SK-N-SH treated with all-trans-retinoic acid at 6 μM for 48 hours (cell line): ENCODE measurements around the gene CAMTA2.

Experiments used
- ATAC-seq: fragments of 200-7000 bp; cut with Tn5 transposase; 3 replicates; pipeline ENCODE4 v1.9.1; 2020; ENCODE audit warnings: mild to moderate bottlenecking, moderate library complexity
- ARNTL ChIP-seq: fragments of 450-650 bp; formaldehyde crosslinking; IDR thresholded peaks from 2 replicates; pipeline ENCODE4 v1.5.0; 2020; ENCODE audit warnings: low read depth, mild to moderate bottlenecking, moderate library complexity, borderline replicate concordance
- BACH2 ChIP-seq: fragments of 250-450 bp; sonication (Bioruptor Pico); IDR thresholded peaks from 2 replicates; pipeline ENCODE4 v1.9.0; 2021; ENCODE audit warnings: mild to moderate bottlenecking, borderline replicate concordance
- CSDC2 ChIP-seq: fragments of 250-450 bp; sonication (Bioruptor Pico); IDR thresholded peaks from 2 replicates; pipeline ENCODE4 v1.5.0; 2020; ENCODE audit warnings: mild to moderate bottlenecking, moderate library complexity
- ESRRG ChIP-seq: fragments of 250-450 bp; sonication (Bioruptor Pico); IDR thresholded peaks from 2 replicates; pipeline ENCODE4 v1.6.1; 2021; ENCODE audit warnings: mild to moderate bottlenecking
- PATZ1 ChIP-seq: fragments of 250-450 bp; sonication (Bioruptor Pico); IDR thresholded peaks from 2 replicates; pipeline ENCODE4 v1.8.0; 2020; ENCODE audit warnings: mild to moderate bottlenecking, moderate library complexity, borderline replicate concordance
- PPARA ChIP-seq: fragments of 250-450 bp; sonication (Bioruptor Pico); IDR thresholded peaks from 2 replicates; pipeline ENCODE4 v1.5.0; 2020; ENCODE audit warnings: mild to moderate bottlenecking, borderline replicate concordance
- RARB ChIP-seq: fragments of 250-450 bp; sonication (Bioruptor Pico); IDR thresholded peaks from 2 replicates; pipeline ENCODE4 v1.8.0; 2021; ENCODE audit warnings: mild to moderate bottlenecking, moderate library complexity
- SNAI2 ChIP-seq: fragments of 250-450 bp; sonication (Bioruptor Pico); IDR thresholded peaks from 2 replicates; pipeline ENCODE4 v1.5.0; 2020; ENCODE audit warnings: mild to moderate bottlenecking, moderate library complexity
- TCF4 ChIP-seq: fragments of 250-450 bp; sonication (Bioruptor Pico); IDR thresholded peaks from 2 replicates; pipeline ENCODE4 v1.8.0; 2021; ENCODE audit warnings: mild to moderate bottlenecking, moderate library complexity, borderline replicate concordance
- TOX ChIP-seq: fragments of 250-450 bp; sonication (Bioruptor Pico); IDR thresholded peaks from 2 replicates; pipeline ENCODE4 v1.8.0; 2021; ENCODE audit warnings: mild to moderate bottlenecking, moderate library complexity, borderline replicate concordance
- TSHZ2 ChIP-seq: fragments of 250-450 bp; sonication (Bioruptor Pico); IDR thresholded peaks from 2 replicates; pipeline ENCODE4 v1.5.0; 2020; ENCODE audit warnings: mild to moderate bottlenecking, moderate library complexity
- ZC3H10 ChIP-seq: fragments of 250-450 bp; sonication (Bioruptor Pico); IDR thresholded peaks from 2 replicates; pipeline ENCODE4 v1.5.1; 2021; ENCODE audit warnings: mild to moderate bottlenecking, moderate library complexity
- ZNF8 ChIP-seq: fragments of 450-650 bp; formaldehyde crosslinking; IDR thresholded peaks from 2 replicates; pipeline ENCODE4 v1.5.0; 2020; ENCODE audit warnings: mild to moderate bottlenecking, moderate library complexity
- TF ChIP-seq, protein P1 (sequence below): fragments of 250-450 bp; sonication (Bioruptor Pico); IDR thresholded peaks from 2 replicates; pipeline ENCODE4 v1.5.1; 2021; ENCODE audit warnings: mild to moderate bottlenecking, moderate library complexity
- TF ChIP-seq, protein P2 (sequence below): fragments of 250-450 bp; sonication (Bioruptor Pico); IDR thresholded peaks from 2 replicates; pipeline ENCODE4 v1.8.0; 2021; ENCODE audit warnings: low read depth, mild to moderate bottlenecking, moderate library complexity, borderline replicate concordance

CAMTA2 gene

GRCh38 chr17:4960279-4960922, 27.1 kb downstream of the CAMTA2 start:
- TF ChIP-seq RARB (CRISPR knock-in tag) = no peak
- TF ChIP-seq ZC3H10 (CRISPR knock-in tag) = no peak
- TF ChIP-seq CSDC2 (CRISPR knock-in tag) = no peak
- TF ChIP-seq ESRRG (CRISPR knock-in tag) = no peak
- TF ChIP-seq PATZ1 (CRISPR knock-in tag) = no peak
- TF ChIP-seq ZNF8 = no peak
- TF ChIP-seq TOX (CRISPR knock-in tag) = no peak
- TF ChIP-seq, all 23 proteins: peak for 0

GRCh38 chr17:4959261-4959965, 28.1 kb downstream of the CAMTA2 start:
- no peak for TF ChIP-seq BACH2 (CRISPR knock-in tag)
- TF ChIP-seq, protein P1, sequence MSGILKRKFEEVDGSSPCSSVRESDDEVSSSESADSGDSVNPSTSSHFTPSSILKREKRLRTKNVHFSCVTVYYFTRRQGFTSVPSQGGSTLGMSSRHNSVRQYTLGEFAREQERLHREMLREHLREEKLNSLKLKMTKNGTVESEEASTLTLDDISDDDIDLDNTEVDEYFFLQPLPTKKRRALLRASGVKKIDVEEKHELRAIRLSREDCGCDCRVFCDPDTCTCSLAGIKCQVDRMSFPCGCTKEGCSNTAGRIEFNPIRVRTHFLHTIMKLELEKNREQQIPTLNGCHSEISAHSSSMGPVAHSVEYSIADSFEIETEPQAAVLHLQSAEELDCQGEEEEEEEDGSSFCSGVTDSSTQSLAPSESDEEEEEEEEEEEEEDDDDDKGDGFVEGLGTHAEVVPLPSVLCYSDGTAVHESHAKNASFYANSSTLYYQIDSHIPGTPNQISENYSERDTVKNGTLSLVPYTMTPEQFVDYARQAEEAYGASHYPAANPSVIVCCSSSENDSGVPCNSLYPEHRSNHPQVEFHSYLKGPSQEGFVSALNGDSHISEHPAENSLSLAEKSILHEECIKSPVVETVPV (CRISPR knock-in tag) = no peak
- no peak for TF ChIP-seq TCF4 (CRISPR knock-in tag)
- TF ChIP-seq ESRRG (CRISPR knock-in tag) = no peak
- TF ChIP-seq CSDC2 (CRISPR knock-in tag) = no peak
- no peak for TF ChIP-seq ZNF8
- TF ChIP-seq, protein P2, sequence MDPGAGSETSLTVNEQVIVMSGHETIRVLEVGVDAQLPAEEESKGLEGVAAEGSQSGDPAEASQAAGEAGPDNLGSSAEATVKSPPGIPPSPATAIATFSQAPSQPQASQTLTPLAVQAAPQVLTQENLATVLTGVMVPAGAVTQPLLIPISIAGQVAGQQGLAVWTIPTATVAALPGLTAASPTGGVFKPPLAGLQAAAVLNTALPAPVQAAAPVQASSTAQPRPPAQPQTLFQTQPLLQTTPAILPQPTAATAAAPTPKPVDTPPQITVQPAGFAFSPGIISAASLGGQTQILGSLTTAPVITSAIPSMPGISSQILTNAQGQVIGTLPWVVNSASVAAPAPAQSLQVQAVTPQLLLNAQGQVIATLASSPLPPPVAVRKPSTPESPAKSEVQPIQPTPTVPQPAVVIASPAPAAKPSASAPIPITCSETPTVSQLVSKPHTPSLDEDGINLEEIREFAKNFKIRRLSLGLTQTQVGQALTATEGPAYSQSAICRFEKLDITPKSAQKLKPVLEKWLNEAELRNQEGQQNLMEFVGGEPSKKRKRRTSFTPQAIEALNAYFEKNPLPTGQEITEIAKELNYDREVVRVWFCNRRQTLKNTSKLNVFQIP = no peak
- no peak for ATAC-seq

More at GRCh38 chr17:4960279-4960922, 27.1 kb downstream of the CAMTA2 start:
- no peak for ATAC-seq

- no peak for ATAC-seq
- TF ChIP-seq, protein P1 (CRISPR knock-in tag) = no peak
- TF ChIP-seq ARNTL (CRISPR knock-in tag) = no peak
- no peak for TF ChIP-seq RARB (CRISPR knock-in tag)
- no peak for TF ChIP-seq ZC3H10 (CRISPR knock-in tag)
- TF ChIP-seq SNAI2 = no peak
- no peak for TF ChIP-seq BACH2 (CRISPR knock-in tag)
- TF ChIP-seq TSHZ2 (CRISPR knock-in tag) = no peak
- no peak for TF ChIP-seq TOX (CRISPR knock-in tag)
- TF ChIP-seq, protein P2 = no peak
- no peak for TF ChIP-seq CSDC2 (CRISPR knock-in tag)
- TF ChIP-seq PATZ1 (CRISPR knock-in tag) = no peak
- no peak for TF ChIP-seq ESRRG (CRISPR knock-in tag)
- no peak for TF ChIP-seq PPARA (CRISPR knock-in tag)
These were observed 29.4 kb downstream of the CAMTA2 start for GRCh38 chr17:4958102-4958501.
